Measurements from ENCODE around the gene IFI16.
"Not testable (repeated sequence)": the region's sequence is repeated elsewhere in the genome, so short reads cannot be mapped to it uniquely, and the experiment has no call there.

Gene IFI16

GRCh38 chr1:159088050-159088449 is 78.3 kb downstream of the IFI16 start:
- Histone ChIP-seq H3K27me3 (ENCODE audit: control insufficient read depth, insufficient read depth, low read length) (no peaks in the 10 kb centered on the region), H3K36me3 (ENCODE audit: control insufficient read depth, low read depth, low read length) (no peaks in the 10 kb centered on the region), H3K27ac (ENCODE audit: low read length) (no peak overlapping the region), H3K4me1 (ENCODE audit: control insufficient read depth, low read depth, low read length) (no peaks in the 10 kb centered on the region), H3K9ac (ENCODE audit: low read length) (no peak overlapping the region), H3K9me3 (ENCODE audit: control insufficient read depth, low read depth, low read length) (no peaks in the 10 kb centered on the region), H3K4me3 (ENCODE audit: low read length) (no peak overlapping the region)

DNA sequence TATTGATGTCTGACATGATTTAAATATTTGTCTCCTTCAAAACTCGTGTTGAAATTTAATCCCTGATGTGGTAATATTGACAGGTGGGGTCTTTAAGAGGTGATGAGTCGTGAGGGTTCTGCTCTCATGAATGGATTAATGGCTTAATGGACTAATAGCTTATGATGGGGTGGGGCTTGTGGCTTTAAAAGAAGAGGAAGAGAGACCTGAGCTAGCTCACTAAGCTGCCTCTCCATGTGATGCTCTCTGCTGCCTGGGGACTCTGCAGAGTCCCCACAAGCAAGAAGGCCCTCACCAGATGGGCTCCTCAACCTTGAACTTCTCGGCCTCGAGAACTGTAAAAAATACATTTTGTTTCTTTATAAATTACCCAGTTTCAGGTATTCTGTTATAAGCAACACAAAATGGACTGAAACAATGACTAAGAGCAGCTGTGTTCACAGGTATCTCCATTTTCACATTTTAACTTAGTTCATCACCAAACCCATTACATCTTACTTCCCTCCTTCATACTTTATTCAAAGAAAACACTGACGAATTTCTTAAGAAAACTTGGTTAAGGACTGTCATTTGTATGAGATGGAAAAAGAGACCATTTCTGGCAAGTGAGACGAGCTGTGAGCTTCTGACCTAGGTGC is 79.0 kb downstream of the IFI16 start:
- no peak overlapping the region for H3K4me3 ChIP-seq (ENCODE audit: low read length)
- H3K4me1 ChIP-seq (ENCODE audit: control insufficient read depth, low read depth, low read length), result no peaks in the 10 kb centered on the region
- H3K27ac ChIP-seq (ENCODE audit: low read length), result no peak overlapping the region

DNA sequence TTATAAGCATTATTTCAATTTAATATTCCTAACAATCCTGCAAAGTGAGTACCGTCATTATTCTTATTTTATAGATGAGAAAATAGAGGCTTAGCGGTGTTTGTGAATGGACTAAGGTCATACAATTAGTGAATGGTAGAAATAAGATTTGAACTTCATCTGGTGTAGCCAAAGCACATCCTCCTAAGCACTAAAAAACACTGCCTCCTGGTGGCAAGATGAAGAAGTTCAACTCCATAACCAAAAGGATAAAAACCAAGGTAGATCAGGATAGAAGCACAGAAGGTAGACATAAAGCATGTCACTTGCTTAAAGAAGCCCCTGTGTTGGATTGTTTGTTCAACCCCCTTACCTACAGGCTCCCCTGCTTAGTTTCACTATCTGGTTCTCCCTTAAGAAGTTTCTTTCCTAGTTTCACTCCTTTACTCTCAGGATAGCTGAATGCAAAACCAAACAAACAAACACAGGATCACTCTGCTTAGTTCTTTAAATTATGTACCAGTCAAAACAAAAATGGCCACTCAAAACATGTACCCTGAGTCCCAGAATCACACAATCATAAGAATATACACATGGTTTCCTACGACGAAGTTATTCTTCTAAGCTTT is 79.6 kb downstream of the IFI16 start:
- Histone ChIP-seq H3K4me3 (ENCODE audit: low read length) (no peak overlapping the region), H3K27ac (ENCODE audit: low read length) (no peak overlapping the region), H3K27me3 (ENCODE audit: control insufficient read depth, insufficient read depth, low read length) (no peaks in the 10 kb centered on the region), H3K9me3 (ENCODE audit: control insufficient read depth, low read depth, low read length) (no peaks in the 10 kb centered on the region), H3K9ac (ENCODE audit: low read length) (no peak overlapping the region), H3K36me3 (ENCODE audit: control insufficient read depth, low read depth, low read length) (no peaks in the 10 kb centered on the region), H3K4me1 (ENCODE audit: control insufficient read depth, low read depth, low read length) (no peaks in the 10 kb centered on the region)

More for the DNA sequence above, 79.0 kb downstream of the IFI16 start:
- no peaks in the 10 kb centered on the region for H3K9me3 ChIP-seq (ENCODE audit: control insufficient read depth, low read depth, low read length)
- no peaks in the 10 kb centered on the region for H3K36me3 ChIP-seq (ENCODE audit: control insufficient read depth, low read depth, low read length)
- H3K27me3 ChIP-seq (ENCODE audit: control insufficient read depth, insufficient read depth, low read length), result no peaks in the 10 kb centered on the region
- no peak overlapping the region for H3K9ac ChIP-seq (ENCODE audit: low read length)

DNA sequence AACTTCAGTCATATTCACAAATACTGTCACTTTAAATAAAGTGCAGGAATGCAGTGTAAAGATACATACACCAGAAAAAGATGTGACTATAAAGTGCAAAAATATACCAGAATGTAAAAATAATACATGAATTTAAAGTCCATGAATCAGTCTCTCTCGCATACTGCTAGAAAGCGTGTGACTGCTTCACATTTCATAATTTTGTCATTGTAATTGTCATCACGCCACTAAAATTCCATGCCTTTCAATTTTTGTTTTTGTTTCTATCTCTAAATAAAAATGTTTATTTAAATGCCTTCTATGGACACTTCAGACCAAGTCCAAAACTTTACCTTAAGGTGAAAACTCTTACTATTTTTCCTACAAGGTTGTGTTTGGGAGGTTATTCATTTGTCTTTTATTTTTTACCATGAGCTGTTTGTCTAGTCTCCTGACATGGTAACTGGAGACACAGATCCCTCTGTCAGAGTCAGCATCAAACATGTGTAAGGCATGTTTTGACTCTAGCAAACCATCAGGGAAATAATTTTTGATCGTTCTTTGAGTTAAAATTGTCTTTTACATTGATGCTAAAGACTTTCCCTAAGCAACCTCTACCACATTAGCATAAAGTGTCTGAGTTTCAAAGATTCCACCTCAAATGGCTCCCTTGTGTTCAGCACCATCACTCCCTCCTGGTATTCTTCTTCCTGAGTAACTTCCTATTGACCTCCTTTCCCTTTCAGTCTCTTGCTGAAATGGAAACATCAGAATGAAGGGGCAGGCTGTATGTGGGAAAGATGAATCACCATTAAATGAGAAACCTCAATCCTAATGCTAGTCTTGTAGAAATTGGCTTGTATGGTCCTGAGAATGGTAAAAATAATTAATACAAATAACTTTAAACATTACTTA is 80.8 kb downstream of the IFI16 start:
- H3K4me1 ChIP-seq (ENCODE audit: control insufficient read depth, low read depth, low read length), result no peaks in the 10 kb centered on the region
- no peaks in the 10 kb centered on the region for H3K27me3 ChIP-seq (ENCODE audit: control insufficient read depth, insufficient read depth, low read length)
- no peaks in the 10 kb centered on the region for H3K9me3 ChIP-seq (ENCODE audit: control insufficient read depth, low read depth, low read length)
- H3K4me3 ChIP-seq (ENCODE audit: low read length), result no peak overlapping the region
- H3K9ac ChIP-seq (ENCODE audit: low read length), result no peak overlapping the region
- no peaks in the 10 kb centered on the region for H3K36me3 ChIP-seq (ENCODE audit: control insufficient read depth, low read depth, low read length)
- no peak overlapping the region for H3K27ac ChIP-seq (ENCODE audit: low read length)

DNA sequence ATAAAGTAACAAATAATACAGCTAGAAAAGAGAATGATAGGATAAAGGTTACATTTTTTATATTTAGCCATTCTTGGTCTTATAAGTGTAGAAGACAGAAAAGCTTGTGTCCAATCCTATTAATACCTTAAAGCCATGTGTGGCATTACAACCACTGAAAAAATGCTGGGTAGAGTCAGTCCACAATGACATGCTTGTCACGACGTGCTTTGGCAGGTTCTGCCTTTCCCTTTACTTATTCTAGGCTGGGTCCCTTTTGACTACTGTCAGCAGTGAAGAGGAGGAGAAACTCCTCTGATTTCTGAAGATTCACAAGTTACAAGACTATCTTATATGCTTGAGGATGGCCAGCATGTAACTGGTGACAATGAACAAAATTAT is 81.5 kb downstream of the IFI16 start:
- H3K36me3 ChIP-seq (ENCODE audit: control insufficient read depth, low read depth, low read length), result no peaks in the 10 kb centered on the region
- no peaks in the 10 kb centered on the region for H3K9me3 ChIP-seq (ENCODE audit: control insufficient read depth, low read depth, low read length)
- H3K4me1 ChIP-seq (ENCODE audit: control insufficient read depth, low read depth, low read length), result no peaks in the 10 kb centered on the region
- H3K9ac ChIP-seq (ENCODE audit: low read length), result no peak overlapping the region
- H3K27ac ChIP-seq (ENCODE audit: low read length), result no peak overlapping the region
- H3K27me3 ChIP-seq (ENCODE audit: control insufficient read depth, insufficient read depth, low read length), result no peaks in the 10 kb centered on the region
- no peak overlapping the region for H3K4me3 ChIP-seq (ENCODE audit: low read length)

DNA sequence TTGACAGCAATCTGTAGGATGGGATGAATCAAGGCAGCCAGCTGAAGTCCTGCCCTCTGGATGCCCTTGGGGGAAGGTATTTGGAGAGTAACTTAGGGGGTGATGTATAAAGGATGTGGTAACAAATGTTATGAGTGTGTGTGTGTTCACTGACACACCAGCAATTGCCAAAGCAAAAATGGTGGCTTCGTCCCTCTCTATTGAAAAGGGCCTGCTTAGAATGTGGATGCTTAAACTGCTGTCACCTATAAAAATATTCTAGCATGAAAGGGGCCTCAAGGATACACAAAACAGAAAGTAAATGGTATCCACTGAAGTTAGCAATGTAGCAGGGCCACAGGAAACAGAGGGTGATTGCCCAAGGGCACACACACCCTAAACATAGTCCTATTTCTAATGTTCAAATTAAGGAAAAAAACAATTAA is 81.9 kb downstream of the IFI16 start:
- no peak overlapping the region for H3K9ac ChIP-seq (ENCODE audit: low read length)
- no peak overlapping the region for H3K4me3 ChIP-seq (ENCODE audit: low read length)
- H3K4me1 ChIP-seq (ENCODE audit: control insufficient read depth, low read depth, low read length), result no peaks in the 10 kb centered on the region
- H3K27me3 ChIP-seq (ENCODE audit: control insufficient read depth, insufficient read depth, low read length), result no peaks in the 10 kb centered on the region
- no peaks in the 10 kb centered on the region for H3K36me3 ChIP-seq (ENCODE audit: control insufficient read depth, low read depth, low read length)
- no peaks in the 10 kb centered on the region for H3K9me3 ChIP-seq (ENCODE audit: control insufficient read depth, low read depth, low read length)
- no peak overlapping the region for H3K27ac ChIP-seq (ENCODE audit: low read length)

GRCh38 chr1:159092036-159092760 is 82.5 kb downstream of the IFI16 start:
- Histone ChIP-seq H3K9ac (ENCODE audit: low read length) (no peak overlapping the region), H3K27ac (ENCODE audit: low read length) (no peak overlapping the region), H3K4me1 (ENCODE audit: control insufficient read depth, low read depth, low read length) (no peaks in the 10 kb centered on the region)

GRCh38 chr1:159098596-159098995 is 88.9 kb downstream of the IFI16 start:
- no peaks in the 10 kb centered on the region for H3K27me3 ChIP-seq (ENCODE audit: control insufficient read depth, insufficient read depth, low read length)
- H3K4me3 ChIP-seq (ENCODE audit: low read length), result no peak overlapping the region
- no peaks in the 10 kb centered on the region for H3K9me3 ChIP-seq (ENCODE audit: control insufficient read depth, low read depth, low read length)
- no peaks in the 10 kb centered on the region for H3K4me1 ChIP-seq (ENCODE audit: control insufficient read depth, low read depth, low read length)
- H3K36me3 ChIP-seq (ENCODE audit: control insufficient read depth, low read depth, low read length), result no peaks in the 10 kb centered on the region
- H3K9ac ChIP-seq (ENCODE audit: low read length), result no peak overlapping the region
- no peak overlapping the region for H3K27ac ChIP-seq (ENCODE audit: low read length)

More at GRCh38 chr1:159092036-159092760, 82.5 kb downstream of the IFI16 start:
- Histone ChIP-seq H3K4me3 (ENCODE audit: low read length) (no peak overlapping the region), H3K9me3 (ENCODE audit: control insufficient read depth, low read depth, low read length) (no peaks in the 10 kb centered on the region), H3K27me3 (ENCODE audit: control insufficient read depth, insufficient read depth, low read length) (no peaks in the 10 kb centered on the region), H3K36me3 (ENCODE audit: control insufficient read depth, low read depth, low read length) (no peaks in the 10 kb centered on the region)

DNA sequence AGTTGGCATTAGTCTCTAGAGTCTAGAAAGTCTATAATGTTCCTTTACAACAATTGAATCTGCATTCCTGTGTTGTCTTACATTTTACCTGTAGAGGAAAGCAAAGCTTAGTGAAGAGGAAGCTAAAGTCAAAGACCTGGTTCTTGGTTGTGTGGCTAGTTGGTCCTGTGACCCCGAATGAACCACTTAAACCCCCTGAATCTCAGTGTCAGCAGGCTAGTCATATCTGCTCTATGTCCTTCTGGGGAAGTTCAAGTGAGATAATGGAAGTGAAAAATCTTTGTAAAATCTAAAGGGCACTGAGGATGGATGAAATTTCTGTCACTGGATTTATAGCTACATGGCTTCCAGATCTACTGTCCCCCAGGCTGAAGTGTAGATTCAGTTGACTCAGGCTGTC is 90.9 kb downstream of the IFI16 start:
- Histone ChIP-seq H3K4me3 (ENCODE audit: low read length) (no peak overlapping the region), H3K27ac (ENCODE audit: low read length) (no peak overlapping the region), H3K27me3 (ENCODE audit: control insufficient read depth, insufficient read depth, low read length) (no peaks in the 10 kb centered on the region), H3K4me1 (ENCODE audit: control insufficient read depth, low read depth, low read length) (no peaks in the 10 kb centered on the region), H3K9ac (ENCODE audit: low read length) (no peak overlapping the region), H3K36me3 (ENCODE audit: control insufficient read depth, low read depth, low read length) (no peaks in the 10 kb centered on the region), H3K9me3 (ENCODE audit: control insufficient read depth, low read depth, low read length) (no peaks in the 10 kb centered on the region)

- not testable (repeated sequence) for H3K4me1 ChIP-seq (ENCODE audit: control insufficient read depth, low read depth, low read length); H3K27ac ChIP-seq (ENCODE audit: low read length)
Measured at GRCh38 chr1:159103021-159103420, 93.3 kb downstream of the IFI16 start.

More at GRCh38 chr1:159103021-159103420, 93.3 kb downstream of the IFI16 start:
- H3K9ac ChIP-seq (ENCODE audit: low read length); H3K4me3 ChIP-seq (ENCODE audit: low read length); H3K36me3 ChIP-seq (ENCODE audit: control insufficient read depth, low read depth, low read length); H3K9me3 ChIP-seq (ENCODE audit: control insufficient read depth, low read depth, low read length); H3K27me3 ChIP-seq (ENCODE audit: control insufficient read depth, insufficient read depth, low read length): not testable (repeated sequence)

Data from iPS-18a (cell line).